Measurements from ENCODE around the gene RGS7.
"Not testable (repeated sequence)": the region's sequence is repeated elsewhere in the genome, so short reads cannot be mapped to it uniquely, and the experiment has no call there.

The RGS7 gene

DNA sequence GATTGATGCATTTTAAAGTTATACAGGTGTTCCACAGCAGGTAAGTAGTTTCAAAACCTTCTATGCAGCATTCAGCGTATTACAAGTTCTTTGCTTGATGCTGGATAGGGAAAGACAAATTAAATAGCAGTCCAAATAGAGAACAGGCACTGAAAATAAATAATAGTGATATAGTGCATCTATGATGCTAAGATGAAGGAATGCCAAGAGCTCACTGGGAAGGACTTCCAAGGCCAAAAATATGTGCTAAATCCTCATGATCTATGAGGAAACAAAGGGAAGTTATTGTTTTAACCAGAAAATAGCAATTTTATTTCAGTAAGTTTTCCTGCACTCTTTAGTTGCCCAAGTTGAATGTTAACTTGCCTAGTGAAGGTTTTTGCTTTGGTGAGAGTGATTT is 617.3 kb downstream of the RGS7 start:
- TF ChIP-seq, protein P1, sequence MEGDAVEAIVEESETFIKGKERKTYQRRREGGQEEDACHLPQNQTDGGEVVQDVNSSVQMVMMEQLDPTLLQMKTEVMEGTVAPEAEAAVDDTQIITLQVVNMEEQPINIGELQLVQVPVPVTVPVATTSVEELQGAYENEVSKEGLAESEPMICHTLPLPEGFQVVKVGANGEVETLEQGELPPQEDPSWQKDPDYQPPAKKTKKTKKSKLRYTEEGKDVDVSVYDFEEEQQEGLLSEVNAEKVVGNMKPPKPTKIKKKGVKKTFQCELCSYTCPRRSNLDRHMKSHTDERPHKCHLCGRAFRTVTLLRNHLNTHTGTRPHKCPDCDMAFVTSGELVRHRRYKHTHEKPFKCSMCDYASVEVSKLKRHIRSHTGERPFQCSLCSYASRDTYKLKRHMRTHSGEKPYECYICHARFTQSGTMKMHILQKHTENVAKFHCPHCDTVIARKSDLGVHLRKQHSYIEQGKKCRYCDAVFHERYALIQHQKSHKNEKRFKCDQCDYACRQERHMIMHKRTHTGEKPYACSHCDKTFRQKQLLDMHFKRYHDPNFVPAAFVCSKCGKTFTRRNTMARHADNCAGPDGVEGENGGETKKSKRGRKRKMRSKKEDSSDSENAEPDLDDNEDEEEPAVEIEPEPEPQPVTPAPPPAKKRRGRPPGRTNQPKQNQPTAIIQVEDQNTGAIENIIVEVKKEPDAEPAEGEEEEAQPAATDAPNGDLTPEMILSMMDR (IDR thresholded peaks at IDR 0.05; ENCODE audit: low read depth, low read length, missing control alignments), result no peak
- DNase-seq (ENCODE audit: low read depth), result no peak

DNA sequence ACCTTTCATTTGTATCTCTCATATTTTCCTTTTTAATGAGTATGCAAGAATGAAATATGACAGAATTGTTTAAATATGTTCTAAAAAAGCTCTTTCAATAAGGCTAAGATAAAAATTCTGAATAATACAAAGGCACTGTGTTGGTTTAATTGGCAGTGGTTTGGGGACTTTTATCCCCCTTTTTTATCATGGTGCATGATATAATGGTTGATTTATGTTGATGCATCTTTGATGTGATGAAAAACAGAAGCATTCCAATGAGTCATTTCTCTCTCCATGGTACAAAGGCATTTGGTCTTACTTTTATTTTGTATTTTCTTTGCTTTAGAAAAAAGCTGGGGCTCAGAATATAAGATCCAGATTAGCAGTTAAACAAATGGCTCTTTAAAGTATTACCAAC is 617.9 kb downstream of the RGS7 start:
- H3K4me3 ChIP-seq (ENCODE audit: low read depth, low read length), result no peak overlapping the region
- DNase-seq (ENCODE audit: low read depth), result no peak

More for the DNA sequence above, 617.3 kb downstream of the RGS7 start:
- H3K4me3 ChIP-seq (ENCODE audit: low read depth, low read length), result no peak overlapping the region

DNA sequence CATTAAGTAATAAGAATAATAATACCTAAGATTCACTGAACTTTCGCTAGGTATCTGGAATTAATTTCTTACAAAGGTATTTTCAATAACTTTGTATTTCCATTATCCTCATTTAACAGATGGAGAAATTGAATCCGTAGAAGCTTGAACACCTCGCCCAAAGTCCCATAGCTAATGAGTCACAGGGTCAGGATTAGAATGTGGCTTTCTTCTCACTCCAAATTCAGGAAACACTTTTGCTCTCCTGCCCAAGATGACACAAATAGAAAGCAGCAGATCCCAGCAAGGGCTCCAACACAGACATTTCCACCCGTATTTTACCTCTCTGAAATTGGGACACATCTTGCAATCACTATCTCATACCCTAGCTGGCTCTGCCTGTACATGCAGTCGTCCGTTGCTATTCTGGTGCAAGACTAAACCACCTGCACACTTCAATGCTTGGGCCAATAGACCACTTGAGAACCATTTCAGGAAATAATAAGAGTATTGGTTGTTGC is 619.2 kb downstream of the RGS7 start:
- DNase-seq (ENCODE audit: low read depth), result no peak
- H3K4me3 ChIP-seq (ENCODE audit: low read depth, low read length), result no peak overlapping the region
- TF ChIP-seq, protein P1 (IDR thresholded peaks at IDR 0.05; ENCODE audit: low read depth, low read length, missing control alignments), result no peak

More for the DNA sequence above, 617.9 kb downstream of the RGS7 start:
- TF ChIP-seq, protein P1 (IDR thresholded peaks at IDR 0.05; ENCODE audit: low read depth, low read length, missing control alignments), result no peak

DNA sequence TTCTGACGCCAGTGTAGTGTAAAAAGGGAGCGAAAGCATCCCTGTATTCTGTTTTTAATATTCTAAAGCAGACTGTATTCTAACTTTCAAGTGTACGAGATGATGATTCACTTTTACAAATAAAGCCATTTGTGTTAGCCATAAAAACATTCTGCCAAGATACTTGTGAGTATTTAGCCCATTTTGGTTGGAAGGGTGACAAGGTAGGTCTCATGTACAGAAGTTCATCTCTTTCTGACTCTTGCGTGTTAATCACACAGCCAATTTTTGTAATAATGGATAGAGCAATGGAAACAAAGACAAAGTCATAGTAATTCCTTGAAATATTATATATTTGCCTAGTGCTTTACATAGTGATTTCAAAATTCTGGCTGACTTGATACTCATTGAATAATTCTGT is 619.7 kb downstream of the RGS7 start:
- TF ChIP-seq, protein P1 (IDR thresholded peaks at IDR 0.05; ENCODE audit: low read depth, low read length, missing control alignments), result no peak
- DNase-seq (ENCODE audit: low read depth), result no peak
- no peak overlapping the region for H3K4me3 ChIP-seq (ENCODE audit: low read depth, low read length)

DNA sequence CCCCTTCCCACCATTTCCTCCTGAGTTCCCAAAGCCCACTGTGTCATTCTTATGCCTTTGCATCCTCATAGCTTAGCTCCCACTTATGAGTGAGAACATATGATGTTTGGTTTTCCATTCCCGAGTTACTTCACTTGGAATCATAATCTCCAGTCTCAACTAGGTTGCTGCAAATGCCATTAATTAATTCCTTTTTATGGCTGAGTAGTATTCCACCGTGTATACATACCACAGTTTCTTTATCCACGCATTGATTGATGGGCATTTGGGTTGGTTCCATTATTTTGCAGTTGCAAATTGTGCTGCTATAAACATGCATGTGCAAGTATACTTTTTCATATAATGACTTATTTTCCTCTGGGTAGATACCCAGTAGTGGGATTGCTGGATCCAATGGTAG is 622.3 kb downstream of the RGS7 start:
- not testable (repeated sequence) for H3K4me3 ChIP-seq (ENCODE audit: low read depth, low read length); DNase-seq (ENCODE audit: low read depth)

DNA sequence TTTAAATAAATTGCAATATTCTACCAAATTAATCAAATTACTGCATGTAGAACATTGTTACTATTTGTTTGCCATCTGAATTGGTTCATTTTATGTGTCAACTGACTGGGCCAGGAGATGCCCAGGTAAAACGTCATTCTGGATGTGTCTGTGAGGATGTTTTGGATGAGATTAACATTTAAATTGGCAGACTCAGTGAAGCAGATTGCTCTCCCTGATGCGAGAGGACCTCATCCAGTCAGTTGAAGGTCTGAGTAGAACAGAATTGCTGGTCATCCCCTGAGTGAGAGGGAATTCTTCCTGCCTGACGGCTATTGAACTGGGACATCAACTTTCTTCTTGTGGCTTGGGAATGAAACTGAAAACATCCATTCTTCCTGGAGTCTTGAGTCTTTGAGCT is 623.0 kb downstream of the RGS7 start:
- DNase-seq (ENCODE audit: low read depth), result no peak
- TF ChIP-seq, protein P1 (IDR thresholded peaks at IDR 0.05; ENCODE audit: low read depth, low read length, missing control alignments), result no peak
- H3K4me3 ChIP-seq (ENCODE audit: low read depth, low read length), result no peak overlapping the region

DNA sequence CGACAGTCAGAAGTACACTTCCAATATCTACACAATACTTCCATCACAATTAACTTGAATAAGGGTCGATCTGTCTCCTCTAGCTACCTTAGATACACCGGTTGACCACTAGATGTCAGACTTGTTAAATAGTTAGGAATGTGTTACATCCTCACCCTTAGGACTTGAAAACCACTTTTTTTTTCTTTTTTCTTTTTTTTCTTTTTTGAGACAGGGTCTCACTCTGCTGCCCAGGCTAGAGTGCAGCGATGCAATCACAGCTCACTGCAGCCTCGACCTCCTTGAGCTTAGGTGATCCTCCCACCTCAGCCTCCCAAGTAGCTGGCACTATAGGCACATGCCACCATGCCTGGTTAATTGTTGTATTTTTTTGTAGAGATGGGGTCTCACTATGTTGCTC is 624.6 kb downstream of the RGS7 start:
- no peak overlapping the region for H3K4me3 ChIP-seq (ENCODE audit: low read depth, low read length)
- TF ChIP-seq, protein P1 (IDR thresholded peaks at IDR 0.05; ENCODE audit: low read depth, low read length, missing control alignments), result peak; percentile 63
- peak; percentile 5 for DNase-seq (ENCODE audit: low read depth)
